CMK (cell line): ENCODE measurements around the gene TMEM144.
"Not testable (repeated sequence)": the region's sequence is repeated elsewhere in the genome, so short reads cannot be mapped to it uniquely, and the experiment has no call there.

Experiments
- DNase-seq: peaks from one replicate; pipeline ENCODE4 v3.0.0-alpha.2; 2010; ENCODE audit warnings: low read depth

Gene TMEM144

DNA sequence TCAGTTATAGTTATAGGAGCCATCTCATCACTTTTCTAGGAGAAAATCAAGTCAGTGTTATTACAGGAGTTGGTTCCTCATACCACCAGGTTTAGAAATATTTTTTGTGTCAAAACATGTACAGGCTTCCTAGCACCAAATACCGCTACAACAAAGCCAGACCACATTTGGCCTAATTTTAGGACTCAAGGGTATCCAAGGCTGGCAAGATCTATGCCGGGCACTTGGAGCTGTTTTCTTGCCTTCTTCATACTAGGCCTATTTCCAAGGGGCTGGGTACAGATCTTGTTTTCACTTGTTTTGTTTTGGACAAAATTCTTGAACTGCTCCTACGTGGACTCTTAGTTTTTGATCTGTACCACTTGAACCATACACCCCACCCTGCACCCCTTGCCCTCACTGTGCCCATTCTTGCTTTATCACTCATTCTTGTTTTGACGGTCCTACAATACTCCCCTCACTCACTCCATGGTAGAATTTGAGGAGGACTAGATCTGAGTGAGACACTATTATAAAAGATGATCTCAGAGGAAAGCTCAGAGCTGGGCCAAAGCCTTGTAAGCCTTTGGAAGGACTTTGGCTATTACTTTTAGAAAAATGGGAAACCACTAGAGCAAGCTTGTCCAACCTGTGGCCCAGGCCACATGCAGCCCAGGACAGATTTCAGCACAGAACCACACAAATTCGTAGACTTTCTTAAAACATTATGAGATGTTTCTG is 17.7 kb upstream of the TMEM144 start:
- DNase-seq = no peak

DNA sequence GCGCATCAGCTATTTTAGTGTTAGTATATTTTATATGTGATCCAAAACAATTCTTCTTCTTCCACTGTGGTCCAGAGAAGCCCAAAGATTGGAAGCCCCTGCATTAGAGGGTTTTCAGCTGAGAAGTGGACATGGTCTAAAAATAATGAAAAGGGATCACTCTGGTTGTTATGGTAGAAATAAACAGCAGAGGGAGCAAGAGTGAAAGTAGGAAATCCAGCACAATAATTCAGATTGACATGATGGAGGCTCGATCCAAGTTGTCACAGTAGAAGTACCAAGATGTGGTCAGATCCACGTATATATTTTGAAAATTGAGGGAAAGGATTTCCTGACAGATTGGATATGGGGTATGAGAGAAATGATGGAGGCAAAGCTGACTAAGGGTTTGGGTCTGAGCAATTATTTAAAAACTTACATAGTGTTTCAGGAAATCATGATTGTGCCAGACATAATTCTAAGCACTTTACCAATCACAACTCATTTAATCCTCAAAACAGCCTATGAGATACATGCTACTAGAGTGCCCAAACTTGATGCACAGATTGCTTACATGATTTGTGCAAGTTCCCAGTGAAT is 17.0 kb upstream of the TMEM144 start:
- DNase-seq = no peak

DNA sequence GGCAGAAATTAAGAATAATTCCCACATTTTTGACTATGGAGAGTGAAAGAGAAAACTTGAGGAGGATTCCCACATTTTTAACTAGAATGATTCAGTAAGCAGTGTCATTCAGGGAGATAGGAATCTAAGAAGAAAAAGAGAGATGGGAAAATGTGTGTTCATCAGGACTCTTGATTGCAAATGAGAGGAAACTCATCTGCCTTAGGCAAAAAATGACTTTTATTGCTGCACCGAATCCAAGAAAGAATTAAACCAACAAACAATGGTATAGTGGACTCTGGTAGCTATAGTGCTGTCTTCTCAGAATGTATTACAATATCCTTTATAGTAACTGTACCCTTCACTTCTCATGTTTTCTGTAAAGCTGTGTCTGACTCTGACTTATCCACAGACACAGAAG is 15.0 kb upstream of the TMEM144 start:
- no peak for DNase-seq

DNA sequence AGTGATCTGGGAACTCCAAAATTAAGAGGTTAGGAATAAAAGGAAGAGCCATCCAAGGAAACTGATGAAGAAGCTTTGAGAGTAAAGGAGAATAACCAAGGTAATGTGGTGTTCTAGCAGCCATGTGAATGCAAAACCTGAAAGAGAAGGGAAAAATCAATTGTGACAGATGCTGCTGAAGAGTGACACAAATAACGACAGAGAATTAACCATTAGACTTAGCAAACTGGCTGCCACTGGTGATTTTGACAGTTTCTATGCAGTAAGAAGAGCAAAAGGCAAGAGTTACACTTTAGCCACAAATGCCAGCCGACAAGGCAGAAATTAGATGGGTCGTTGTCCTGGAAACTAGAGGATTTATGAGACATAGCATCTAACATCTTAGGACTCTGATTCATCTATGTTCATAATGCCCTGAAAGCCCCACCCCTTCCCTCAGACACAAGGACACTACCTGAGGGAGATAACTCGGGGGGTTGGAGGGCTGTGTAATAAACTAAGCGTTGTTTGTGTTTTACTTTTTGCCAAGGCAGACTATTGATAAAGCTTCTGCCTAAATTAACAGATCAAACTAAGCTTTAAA is 13.0 kb upstream of the TMEM144 start:
- DNase-seq = no peak

DNA sequence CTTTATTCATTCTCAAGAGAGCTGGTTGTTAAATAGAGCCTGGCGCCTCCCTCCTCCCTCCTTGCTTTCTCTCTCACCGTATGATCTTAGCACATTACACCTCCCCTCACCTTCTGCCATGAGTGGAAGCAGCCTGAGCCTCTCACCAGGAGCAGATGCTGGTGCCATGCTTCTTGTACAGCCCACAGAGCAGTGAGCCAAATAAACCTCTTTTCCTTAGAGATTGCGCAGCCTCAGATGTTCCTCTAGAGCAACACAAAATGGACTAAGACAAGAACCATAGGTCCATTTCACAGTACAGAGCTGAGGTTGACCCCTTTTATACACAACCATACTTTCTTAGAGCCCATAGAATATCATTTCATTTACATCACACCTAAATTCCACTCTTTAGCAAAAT is 10.1 kb upstream of the TMEM144 start:
- DNase-seq = no peak

DNA sequence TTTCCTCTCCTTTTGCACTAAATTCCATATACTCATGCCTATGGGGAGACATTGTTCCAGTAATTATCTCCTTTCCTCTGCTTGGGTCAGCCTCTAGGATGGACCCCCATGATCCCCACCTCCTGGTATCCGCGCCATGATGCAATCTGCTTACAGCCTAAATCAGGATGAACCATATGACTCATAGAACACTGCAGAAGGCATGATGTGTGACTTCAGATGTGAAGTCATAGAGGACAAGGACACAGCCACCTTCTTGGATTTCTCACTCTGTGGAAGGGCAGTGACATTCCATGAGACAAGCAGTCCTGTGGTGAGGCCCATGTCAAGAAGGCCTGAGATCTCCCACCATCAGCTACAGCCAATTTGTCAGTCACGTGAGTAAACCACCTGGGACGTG is 9.0 kb upstream of the TMEM144 start:
- DNase-seq = no peak

DNA sequence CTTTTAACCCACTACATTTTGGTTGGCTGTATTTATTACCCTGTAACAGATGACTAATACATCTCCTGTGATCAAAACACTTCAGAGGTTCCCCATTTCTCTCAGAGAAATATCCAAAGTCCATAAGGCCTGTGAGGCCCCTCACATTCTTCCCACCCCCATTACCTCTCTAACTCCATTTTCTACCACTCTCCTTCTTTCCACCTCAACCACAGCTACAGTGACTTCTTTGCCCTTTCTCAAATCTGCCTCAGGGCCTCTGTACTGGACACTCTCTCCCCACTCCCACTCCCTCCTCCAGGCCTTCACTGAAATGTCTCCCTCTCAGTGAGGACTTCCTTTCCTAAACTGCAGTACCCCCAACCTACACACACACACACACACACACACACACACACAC is 8.4 kb upstream of the TMEM144 start:
- DNase-seq = no peak

DNA sequence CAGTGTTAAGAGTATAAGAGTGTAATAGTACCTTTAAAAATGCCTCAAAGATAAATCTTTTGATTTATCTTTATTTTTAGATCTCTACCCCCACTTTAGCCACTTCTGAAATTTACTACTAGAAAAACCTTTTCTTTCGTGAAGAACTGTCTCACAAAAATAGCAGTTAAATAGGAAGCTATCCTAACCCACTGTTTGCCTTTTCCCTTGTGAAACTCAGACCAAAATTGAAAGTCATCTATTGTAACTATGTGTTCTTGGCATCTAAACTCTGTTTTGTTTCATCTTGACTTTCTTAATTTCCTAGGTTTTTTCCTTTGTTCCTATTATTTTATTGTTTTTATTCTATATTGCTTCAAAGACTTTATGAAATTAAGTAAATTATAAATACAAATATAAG is 7.8 kb upstream of the TMEM144 start:
- DNase-seq = no peak

DNA sequence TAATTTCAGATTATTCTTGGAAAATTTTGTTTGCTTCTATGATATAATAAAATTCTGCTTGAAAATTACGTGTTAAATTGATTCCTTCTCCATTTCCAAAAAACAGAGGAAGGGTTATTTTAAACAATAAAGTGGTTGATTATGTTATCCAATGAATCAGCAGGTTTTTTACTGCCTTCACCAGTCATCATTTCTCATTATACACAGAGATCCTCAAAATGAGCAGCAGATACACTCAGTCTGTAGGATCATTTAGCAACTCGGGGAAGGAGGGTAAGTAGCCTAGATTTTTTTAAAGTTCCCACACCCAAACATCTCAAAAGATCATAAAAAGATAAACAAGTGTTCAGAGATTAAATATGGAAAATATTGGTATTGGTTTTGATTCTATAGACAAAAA is 6.8 kb upstream of the TMEM144 start:
- no peak for DNase-seq

DNA sequence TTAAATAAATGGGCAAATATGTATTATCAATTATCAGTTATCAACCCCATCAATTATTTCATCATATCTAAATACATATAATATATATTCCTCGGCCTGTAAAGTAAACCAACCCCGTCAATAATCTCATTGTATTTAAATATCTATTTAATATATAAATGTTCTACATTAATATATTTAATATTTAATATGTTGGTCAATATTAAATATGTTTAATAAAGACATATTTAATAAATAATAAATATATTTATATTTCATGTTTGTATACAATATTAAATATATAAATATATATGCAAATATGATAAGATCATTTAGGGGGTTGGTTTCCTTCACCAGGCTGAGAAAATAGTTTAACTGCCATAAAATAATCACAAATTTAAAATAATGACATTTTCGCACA is 6.4 kb upstream of the TMEM144 start:
- DNase-seq = no peak

DNA sequence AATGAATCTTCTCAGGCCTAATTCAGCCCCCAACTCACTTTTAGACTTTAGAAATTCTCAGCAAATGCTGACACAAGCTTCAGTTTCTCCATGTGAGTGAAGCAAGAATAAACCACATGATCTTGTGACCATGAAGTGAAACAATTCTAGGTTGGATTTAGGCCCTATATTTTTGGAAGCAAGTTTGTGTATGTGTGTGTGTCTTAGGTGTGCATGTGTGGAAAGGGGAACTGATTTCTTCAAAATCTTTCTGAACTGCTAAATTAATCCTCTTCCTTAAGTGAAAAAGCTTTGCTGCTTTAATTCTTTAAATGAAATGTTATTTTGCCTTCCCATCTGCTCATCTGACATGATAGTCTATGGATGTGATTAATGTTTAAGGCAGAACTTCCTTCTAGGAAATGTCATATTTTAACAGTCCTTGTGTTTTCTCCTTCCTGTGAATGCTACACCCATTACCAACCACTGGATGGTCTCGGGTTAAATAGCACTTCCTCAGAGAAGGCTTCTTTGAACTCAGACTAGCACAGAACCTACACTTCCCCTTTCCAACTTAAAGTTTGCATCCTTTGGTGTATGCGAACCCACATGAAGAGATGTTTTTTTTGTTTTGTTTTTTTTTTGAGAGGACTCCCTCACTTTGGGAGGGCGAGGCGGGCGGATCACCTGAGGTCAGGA is 1.2 kb upstream of the TMEM144 start:
- peak; percentile 32 for DNase-seq

DNA sequence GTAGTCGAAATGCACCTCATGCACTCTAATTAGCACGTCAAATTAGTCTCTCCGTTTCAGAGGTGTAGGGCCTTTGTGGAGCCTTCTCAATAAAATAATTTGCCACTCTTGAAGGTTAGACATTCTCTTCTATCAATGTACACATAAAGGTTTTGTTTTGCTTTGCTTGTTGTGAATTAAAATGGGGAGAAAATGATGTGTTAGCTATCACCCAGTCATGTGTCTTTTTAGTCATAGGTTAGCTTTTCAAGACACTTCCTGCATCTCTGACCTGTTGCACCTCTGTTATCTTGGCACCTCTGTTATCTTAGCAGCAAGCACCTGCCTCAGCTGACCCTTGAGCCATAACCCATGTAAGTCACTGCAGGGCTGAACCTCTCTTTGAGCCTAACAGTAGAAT is 936 bp downstream of the TMEM144 start:
- no peak for DNase-seq

DNA sequence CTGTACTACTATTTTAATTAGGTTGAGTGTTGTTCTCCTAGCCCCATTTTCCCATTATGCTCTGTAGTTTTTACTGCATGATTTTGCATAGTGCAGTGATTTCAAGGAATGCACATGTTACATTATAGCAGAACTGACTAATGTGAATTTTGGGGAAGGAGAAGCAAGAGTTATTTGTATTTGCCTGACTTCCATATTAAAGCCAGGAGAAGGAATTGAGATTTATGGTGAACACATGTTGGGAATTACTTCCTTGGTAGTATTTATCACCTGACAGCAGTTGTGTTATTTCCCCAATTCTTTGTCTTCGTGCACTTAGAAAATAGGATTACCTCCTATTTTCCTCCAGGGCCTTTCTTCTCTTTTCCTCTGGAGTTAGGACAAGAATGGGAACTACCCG is 3.2 kb downstream of the TMEM144 start:
- no peak for DNase-seq

DNA sequence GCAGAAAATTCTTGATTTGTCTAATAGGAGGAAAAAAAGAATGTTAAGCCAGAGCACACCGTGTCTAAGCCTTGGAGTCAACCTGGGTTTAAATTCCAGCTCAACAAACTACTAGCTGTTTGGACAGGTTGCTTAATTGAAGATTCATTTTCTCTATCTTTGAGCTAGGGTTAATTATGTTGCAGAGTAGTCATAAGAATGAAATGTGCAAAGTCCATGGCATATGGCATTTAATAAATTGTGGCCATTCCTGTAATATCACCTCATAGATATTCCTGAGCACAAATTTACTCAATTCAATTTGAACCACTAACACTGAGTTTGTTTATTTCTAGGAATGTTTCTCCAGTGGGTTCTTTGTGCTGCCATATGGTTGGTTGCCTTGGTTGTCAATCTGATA is 4.6 kb downstream of the TMEM144 start:
- no peak for DNase-seq

DNA sequence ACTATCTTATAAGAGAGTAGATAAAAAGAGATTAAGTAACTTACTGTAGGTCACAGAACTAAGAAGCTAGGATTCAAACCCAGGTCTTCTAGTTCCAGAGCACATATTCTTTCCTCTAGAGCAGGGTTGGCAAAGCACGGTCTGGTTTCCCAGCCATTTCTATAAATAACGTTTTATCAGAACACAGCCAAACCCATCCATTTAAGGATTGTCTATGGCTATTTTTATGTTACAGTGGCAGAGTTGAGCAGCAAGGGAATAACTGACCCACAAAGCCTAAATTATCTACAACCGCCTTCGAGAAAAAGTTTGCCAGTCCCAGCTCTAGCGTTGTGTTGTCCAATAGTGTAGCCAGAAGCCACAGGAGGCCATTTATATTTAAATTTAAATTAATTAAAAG is 7.5 kb downstream of the TMEM144 start:
- DNase-seq = no peak

DNA sequence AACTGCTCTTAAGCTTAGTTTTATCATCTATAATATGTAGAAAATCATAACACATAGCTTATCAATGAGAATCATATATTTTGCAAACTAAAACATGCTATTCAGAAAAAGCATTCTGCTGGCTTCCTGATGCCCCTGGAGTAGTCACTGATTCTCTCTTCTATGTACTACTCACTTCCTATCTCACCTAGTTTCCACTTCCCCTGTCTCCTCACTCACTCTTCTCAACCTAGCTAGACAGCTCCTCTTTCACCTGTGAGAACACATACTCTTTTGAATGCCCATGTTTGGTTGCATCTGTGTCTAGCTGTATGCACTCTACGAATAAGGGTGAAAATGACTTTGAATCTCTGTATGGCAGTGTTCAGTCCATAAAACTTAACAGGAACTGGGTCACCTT is 9.3 kb downstream of the TMEM144 start:
- no peak for DNase-seq

DNA sequence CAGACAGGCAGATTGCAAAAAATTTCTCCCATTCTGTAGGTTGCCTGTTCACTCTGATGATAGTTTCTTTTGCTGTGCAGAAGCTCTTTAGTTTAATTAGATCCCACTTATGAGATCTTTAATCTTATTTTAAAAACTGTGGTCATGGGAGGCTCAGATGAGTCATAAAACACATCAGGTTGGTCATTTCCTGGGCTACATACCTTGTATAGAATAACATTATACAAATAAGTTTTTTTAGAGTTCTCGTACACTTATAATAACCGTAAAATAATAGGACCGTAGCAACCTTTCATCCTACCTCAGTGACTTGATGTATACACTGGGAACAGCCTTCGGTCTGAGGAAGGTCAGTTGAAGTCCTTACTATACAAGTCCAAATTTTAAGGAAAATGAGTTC is 14.0 kb downstream of the TMEM144 start:
- DNase-seq = not testable (repeated sequence)

DNA sequence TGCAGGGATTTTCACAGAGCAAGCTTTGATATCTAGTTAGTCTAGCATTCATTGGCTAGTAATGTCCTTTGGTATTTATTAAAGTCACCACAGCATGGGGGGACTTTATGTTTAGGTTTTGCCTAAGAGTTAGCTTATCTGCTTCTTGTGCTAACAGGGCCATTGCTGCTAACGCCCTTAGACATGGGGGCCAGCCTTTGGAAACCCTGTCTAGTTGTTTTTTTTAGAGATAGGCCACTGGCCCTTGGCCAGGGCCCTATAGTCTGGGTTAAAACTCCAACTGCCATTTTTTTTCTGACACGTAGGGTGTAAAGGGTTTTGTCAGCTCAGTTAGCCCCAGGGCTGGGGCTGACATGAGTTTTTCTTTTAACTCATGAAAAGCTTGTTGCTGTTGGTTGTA is 14.7 kb downstream of the TMEM144 start:
- DNase-seq = not testable (repeated sequence)

DNA sequence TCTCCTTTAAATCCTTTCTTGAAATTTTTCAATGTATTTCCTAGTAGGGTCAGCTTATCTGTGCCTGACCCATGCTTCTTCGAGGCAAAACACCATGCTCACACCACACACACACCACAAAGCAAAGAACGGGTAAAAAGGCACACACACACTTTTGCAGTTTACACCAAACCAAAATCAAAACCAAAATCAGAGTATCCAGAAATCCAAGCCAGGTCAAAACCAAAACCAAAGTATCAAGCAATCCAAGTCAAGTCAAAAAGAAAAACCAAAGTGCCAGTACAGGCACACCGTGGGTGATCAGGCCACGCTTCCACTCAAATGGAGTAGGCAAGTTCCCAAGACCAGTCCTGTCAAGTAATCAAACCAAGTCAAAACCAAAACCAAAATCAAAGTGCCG is 17.6 kb downstream of the TMEM144 start:
- not testable (repeated sequence) for DNase-seq

DNA sequence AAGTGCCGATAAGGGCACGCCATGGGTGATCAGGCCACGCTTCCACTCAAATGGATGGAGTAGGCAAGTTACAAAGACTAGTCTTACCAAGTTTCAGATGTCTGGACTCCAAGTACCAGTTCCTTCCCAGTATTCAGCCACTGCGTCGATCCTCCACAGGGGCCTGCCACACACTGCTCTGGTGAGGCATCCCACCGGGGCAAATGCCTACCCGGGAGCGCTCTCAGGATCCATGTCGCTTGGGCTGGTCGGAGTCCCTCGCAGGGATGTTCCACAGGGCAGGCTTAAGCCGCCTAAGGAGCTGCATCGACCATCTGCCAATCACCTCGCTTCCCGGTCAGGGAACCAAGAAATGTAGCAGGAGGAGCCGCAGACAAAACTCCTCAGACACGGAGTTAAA is 18.1 kb downstream of the TMEM144 start:
- DNase-seq = not testable (repeated sequence)

DNA sequence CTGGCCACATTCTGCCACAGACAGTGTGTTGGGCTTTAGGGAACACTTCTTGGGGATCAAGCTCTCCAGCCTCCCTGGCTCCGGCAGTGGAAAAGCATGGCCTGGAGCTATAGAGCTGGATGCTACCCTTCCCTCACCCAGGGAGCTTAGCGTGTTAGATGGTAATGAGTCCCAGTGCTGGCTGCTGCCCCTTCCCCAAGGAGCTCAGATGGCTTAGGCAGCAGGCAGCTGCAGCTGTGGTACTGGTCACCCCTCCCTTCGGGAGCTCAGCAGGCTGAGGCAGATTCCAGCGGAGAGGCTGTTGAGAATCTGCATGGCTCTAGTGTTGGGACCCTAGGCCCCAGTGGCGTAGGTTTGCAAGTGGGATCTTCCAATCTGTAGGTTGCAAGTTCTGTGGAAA is 19.5 kb downstream of the TMEM144 start:
- no peak for DNase-seq

DNA sequence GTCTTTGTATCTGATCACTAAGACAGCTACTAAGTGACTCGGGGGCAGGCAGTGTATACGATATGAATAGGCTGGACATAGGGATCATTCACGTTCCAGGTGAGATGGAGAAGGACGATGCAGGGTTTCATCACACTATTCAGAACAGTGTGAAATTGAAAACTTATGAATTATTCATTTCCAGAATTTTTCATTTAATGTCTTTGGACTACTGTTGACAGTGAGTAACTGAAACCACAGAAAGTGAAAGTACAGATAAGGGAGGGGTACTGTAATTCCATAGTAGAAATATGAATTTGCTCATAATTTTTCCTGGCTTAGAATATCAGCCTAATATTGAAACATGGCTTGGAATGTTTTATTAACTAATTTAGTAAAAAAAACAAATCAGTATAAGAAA is 24.4 kb downstream of the TMEM144 start:
- DNase-seq = no peak

DNA sequence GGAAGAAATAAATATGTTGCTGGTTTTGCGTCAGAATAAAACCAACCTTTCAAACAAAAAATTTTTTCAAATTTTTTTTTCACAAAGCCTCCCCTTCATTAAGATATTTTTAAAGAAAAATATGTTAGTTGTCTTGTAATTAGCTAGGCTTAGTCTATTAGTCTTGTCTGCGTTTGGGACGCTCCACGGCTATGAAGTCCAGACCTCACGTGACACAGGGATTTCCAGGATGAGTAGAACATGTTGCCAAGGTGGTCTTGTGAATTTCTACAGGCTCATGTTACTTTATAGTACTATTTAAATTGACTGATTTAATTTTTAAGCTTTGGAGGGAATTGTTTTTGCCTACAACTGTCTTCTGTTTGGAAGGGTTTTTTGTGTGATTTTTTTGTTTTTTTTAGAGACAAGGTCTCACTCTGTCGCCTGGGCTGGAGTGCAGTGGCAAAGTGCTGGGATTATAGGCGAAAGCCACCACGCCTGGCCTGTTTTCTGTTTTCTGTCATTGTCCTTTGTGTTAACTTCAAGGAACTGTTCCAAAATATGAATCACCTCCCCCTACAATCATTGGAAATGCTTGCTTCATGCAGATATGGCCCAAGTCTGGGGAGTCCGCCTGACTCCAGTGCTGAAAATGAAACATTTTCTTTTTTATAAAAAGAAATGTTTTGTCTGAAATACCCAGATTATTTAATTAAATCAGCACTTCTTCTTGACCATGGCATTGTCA is 26.2 kb downstream of the TMEM144 start:
- no peak for DNase-seq
